Omental fat pad (tissue), 4 donors: ENCODE data around the gene KRTAP9-4. TPM values are rescaled to one million over a fixed set of nuclear protein-coding genes. Genes with fewer than 3 reads are reported as not detected.
"Not testable (repeated sequence)": the region's sequence is repeated elsewhere in the genome, so short reads cannot be mapped to it uniquely, and the experiment has no call there.

Source experiments
- ATAC-seq: fragments of 150-250 bp; one replicate; pipeline ENCODE4 v1.9.1; 2016; ENCODE audit warnings: mild to moderate bottlenecking, moderate library complexity; ENCODE audit not compliant: low FRiP score
- DNase-seq: peaks from one replicate; pipeline ENCODE4 v3.0.0-alpha.2; 2019; ENCODE audit warnings: low spot score
- total RNA-seq, 4 donors: library from RNA; depleted of rRNA; stranded (reverse); fragments of >200 nt; gene quantifications; one replicate each; pipeline ENCODE4 v1.1.0, GENCODE V29; 2016
- TF ChIP-seq, protein P1 (sequence below), 3 donors: fragments of 450-650 bp; IDR thresholded peaks; one replicate each; pipeline ENCODE4 v1.5.1; 2016 to 2017; ENCODE audit warnings: antibody characterized with exemption in 3 of 3, mild to moderate bottlenecking in 3 of 3, moderate library complexity in 2 of 3

KRTAP9-4 gene
- total RNA-seq, 4 donors from 2014 or later = not detected

DNA sequence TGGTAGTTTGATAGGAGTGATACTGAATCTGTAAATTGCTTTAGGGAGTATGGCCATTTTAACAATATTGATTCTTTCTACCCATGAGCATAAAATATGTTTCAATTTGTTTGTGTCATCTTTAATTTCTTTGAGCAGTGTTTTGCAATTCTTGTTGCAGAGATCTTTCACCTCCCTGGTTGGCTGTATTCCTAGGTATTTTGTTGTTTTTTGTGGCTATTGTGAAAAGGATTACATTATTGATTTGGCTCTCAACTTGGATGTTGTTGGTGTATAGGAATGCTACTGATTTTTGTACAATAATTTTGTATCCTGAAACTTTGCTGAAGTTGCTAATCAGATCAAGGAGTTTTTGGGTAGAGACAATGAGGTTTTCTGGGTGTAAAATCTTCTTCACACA is 8.9 kb downstream of the KRTAP9-4 start:
- TF ChIP-seq, protein P1, sequence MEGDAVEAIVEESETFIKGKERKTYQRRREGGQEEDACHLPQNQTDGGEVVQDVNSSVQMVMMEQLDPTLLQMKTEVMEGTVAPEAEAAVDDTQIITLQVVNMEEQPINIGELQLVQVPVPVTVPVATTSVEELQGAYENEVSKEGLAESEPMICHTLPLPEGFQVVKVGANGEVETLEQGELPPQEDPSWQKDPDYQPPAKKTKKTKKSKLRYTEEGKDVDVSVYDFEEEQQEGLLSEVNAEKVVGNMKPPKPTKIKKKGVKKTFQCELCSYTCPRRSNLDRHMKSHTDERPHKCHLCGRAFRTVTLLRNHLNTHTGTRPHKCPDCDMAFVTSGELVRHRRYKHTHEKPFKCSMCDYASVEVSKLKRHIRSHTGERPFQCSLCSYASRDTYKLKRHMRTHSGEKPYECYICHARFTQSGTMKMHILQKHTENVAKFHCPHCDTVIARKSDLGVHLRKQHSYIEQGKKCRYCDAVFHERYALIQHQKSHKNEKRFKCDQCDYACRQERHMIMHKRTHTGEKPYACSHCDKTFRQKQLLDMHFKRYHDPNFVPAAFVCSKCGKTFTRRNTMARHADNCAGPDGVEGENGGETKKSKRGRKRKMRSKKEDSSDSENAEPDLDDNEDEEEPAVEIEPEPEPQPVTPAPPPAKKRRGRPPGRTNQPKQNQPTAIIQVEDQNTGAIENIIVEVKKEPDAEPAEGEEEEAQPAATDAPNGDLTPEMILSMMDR (IDR thresholded peaks at IDR 0.05) = no peak
- DNase-seq (no peak), ATAC-seq (no peak)

DNA sequence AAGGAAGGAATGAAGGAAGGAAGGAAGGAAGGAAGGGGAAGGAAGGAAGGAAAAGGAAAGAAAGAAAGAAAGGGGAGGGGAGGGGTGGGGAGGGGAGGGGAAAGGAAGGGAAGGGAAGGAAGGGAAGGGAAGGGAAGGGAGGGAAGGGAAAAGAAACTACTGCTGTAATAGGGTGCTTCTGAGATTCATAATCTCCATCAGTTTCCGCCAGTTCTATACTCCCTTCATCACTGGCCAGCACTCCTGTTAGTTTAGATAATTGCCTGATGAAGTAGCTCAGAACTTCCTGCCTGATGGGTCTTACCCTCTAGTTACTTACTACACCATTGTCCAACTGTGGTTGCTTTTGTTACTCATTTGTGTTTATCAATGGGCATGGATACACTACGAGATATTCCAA is 13.7 kb downstream of the KRTAP9-4 start:
- TF ChIP-seq, protein P1 (IDR thresholded peaks at IDR 0.05) = no peak

DNA sequence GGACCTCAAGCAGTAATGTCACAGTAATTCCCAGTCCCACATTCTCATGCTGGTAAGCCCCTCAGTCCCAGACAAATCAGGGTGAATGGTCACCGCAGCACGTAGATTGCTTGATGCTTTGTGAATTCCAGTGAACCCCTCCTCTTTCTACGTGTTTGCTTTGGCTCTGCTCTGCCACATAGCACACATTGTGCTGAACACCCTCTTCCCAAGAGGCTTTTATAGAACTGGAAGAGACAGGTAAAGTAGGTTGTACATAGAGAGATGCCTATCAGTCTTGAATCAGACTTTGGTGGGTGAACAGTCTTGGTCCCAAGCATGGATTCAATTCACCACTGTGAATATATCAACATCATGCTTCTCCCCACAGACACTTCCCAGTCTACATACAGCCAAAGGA is 15.1 kb downstream of the KRTAP9-4 start:
- TF ChIP-seq, protein P1 (IDR thresholded peaks at IDR 0.05) = no peak
- DNase-seq (no peak), ATAC-seq (no peak)

More for the DNA sequence above, 13.7 kb downstream of the KRTAP9-4 start:
- DNase-seq (no peak), ATAC-seq (no peak)

DNA sequence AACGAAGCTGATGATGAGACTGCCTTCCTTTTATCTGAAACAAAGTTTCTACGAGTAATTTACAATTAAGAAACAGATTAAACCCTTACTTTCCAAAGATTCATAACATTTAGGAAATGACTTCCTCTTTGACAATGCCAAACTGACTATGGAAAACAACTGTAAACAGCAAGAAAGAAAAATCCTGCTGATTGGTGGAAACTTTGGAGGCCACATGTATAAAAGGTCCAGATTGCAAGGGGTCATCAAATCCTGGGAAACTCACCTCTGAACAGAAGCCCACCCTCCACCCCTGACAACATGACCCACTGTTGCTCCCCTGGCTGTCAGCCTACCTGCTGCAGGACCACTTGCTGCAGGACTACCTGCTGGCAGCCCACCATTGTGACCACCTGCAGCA is 15.6 kb downstream of the KRTAP9-4 start, which contains the start of gene KRTAP9-6:
Gene KRTAP9-6, plus strand, starts transcription at position 301 of the 400 bp plus-strand sequence. Its CDS starts 0 bp downstream, at position 301.
- no peak for ATAC-seq
- TF ChIP-seq, protein P1 (IDR thresholded peaks at IDR 0.05) = no peak
- DNase-seq = no peak

DNA sequence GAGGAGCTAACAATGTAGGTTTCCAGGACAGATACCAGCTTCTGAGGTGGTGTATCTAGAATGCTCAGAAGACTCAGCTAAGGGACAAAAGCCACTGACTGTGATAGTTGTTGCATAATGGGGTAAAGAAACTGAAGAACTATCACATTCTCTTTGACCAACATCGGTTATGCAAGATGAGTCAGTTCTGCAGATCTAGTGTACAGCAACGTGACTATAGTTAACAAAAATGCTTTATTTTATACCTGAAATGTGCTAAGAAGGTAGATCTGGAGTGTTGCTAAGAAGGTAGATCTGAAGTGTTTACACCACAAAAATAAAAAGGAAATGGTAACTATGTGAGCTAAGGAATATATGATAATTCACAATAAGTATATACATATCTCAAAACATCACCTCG is 18.2 kb downstream of the KRTAP9-4 start:
- TF ChIP-seq, protein P1 (IDR thresholded peaks at IDR 0.05) = no peak
- no peak for DNase-seq
- no peak for ATAC-seq

DNA sequence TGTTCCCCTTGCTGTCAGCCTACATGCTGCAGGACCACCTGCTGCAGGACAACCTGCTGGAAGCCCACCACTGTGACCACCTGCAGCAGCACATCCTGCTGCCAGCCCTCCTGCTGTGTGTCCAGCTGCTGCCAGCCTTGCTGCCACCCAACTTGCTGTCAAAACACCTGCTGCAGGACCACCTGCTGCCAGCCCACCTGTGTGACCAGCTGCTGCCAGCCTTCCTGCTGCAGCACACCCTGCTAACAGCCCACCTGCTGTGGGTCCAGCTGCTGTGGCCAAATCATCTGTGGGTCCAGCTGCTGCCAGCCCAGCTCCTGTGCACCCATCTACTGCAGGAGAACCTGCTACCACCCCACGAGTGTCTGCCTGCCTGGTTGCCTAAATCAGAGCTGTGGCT is 21.8 kb downstream of the KRTAP9-4 start:
- not testable (repeated sequence) for DNase-seq, ATAC-seq

DNA sequence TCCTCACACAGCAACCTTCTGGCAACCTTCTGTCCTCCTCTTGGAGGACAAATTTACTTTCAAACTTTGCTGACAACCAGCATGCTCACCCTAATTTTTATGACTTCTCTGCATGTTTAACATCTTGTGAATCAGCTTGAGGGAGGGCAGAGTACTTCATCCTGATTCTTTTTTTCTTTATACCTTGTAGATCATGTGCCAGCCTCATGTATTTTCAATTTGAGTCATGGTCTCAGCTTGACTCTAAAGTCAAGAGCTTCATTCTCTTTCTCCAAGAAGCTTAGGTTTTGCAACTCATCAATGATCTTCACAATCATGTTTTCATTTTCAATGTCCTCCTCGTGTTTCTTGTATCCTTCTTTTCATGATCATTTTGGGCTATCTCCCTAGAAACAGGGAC is 22.4 kb downstream of the KRTAP9-4 start:
- no peak for ATAC-seq
- no peak for DNase-seq
- TF ChIP-seq, protein P1 (IDR thresholded peaks at IDR 0.05) = no peak

DNA sequence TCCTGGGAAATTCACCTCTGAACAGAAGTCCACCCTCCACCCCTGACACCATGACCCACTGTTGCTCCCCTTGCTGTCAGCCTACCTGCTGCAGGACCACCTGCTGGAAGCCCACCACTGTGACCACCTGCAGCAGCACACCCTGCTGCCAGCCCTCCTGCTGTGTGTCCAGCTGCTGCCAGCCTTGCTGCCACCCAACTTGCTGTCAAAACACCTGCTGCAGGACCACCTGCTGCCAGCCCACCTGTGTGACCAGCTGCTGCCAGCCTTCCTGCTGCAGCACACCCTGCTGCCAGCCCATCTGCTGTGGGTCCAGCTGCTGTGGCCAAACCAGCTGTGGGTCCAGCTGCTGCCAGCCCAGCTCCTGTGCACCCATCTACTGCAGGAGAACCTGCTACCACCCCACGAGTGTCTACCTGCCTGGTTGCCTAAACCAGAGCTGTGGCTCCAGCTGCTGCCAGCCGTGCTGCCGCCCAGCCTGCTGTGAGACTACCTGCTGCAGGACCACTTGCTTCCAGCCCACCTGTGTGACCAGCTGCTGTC is 26.2 kb downstream of the KRTAP9-4 start, which contains the start of gene KRTAP9-7:
Gene KRTAP9-7, plus strand, starts transcription at position 51 of the 543 bp plus-strand sequence. Its CDS starts 0 bp downstream, at position 51.
- not testable (repeated sequence) for ATAC-seq

More for the DNA sequence above, 26.2 kb downstream of the KRTAP9-4 start, which contains the start of gene KRTAP9-7:
- DNase-seq = not testable (repeated sequence)
